WTC11 (cell line): Measurements from ENCODE around the gene BTBD9.

ENCODE experiments used
- ATF3 ChIP-seq: sonication (generic); formaldehyde crosslinking; conservative IDR thresholded peaks from 2 replicates; pipeline ENCODE4 v1.8.1; 2022; ENCODE audit warnings: mild to moderate bottlenecking, missing genetic modification reagents
- CTCF ChIP-seq: fragments of 200-600 bp; IDR thresholded peaks from 2 replicates; pipeline ENCODE4 v1.8.0; 2022; ENCODE audit warnings: antibody characterized with exemption
- ESRRA ChIP-seq: sonication (generic); formaldehyde crosslinking; IDR thresholded peaks from 2 replicates; pipeline ENCODE4 v1.8.1; 2022; ENCODE audit warnings: mild to moderate bottlenecking, missing genetic modification reagents, borderline replicate concordance
- ETV6 ChIP-seq: sonication (generic); formaldehyde crosslinking; IDR thresholded peaks from 2 replicates; pipeline ENCODE4 v1.8.1; 2022; ENCODE audit warnings: mild to moderate bottlenecking, missing genetic modification reagents
- MAX ChIP-seq: sonication (generic); formaldehyde crosslinking; IDR thresholded peaks from 2 replicates; pipeline ENCODE4 v1.8.0; 2022; ENCODE audit warnings: mild to moderate bottlenecking, missing genetic modification reagents
- NFE2L1 ChIP-seq: sonication (generic); formaldehyde crosslinking; IDR thresholded peaks from 2 replicates; pipeline ENCODE4 v1.8.1; 2023; ENCODE audit warnings: missing genetic modification reagents
- RELA ChIP-seq: sonication (generic); formaldehyde crosslinking; IDR thresholded peaks from 2 replicates; pipeline ENCODE4 v1.8.1; 2022; ENCODE audit warnings: missing genetic modification reagents, mild to moderate bottlenecking, borderline replicate concordance
- SMAD3 ChIP-seq: sonication (generic); formaldehyde crosslinking; IDR thresholded peaks from 2 replicates; pipeline ENCODE4 v1.8.0; 2022; ENCODE audit warnings: missing genetic modification reagents, mild to moderate bottlenecking, borderline replicate concordance
- SP1 ChIP-seq: sonication (generic); formaldehyde crosslinking; conservative IDR thresholded peaks from 2 replicates; pipeline ENCODE4 v1.8.1; 2022; ENCODE audit warnings: missing genetic modification reagents
- TCF7 ChIP-seq: sonication (generic); formaldehyde crosslinking; IDR thresholded peaks from 2 replicates; pipeline ENCODE4 v1.8.0; 2022; ENCODE audit warnings: mild to moderate bottlenecking, low read depth, missing genetic modification reagents, moderate library complexity
- ZNF532 ChIP-seq: fragments of 250-450 bp; sonication (Bioruptor Pico); IDR thresholded peaks from 2 replicates; pipeline ENCODE4 v1.9.0; 2021; ENCODE audit warnings: mild to moderate bottlenecking, borderline replicate concordance

- TF ChIP-seq RELA (CRISPR knock-in tag) (no peak), CTCF (no peak), ESRRA (CRISPR knock-in tag) (no peak), TCF7 (no peak), MAX (CRISPR knock-in tag) (no peak), SP1 (CRISPR knock-in tag) (no peak), SMAD3 (CRISPR knock-in tag) (no peak), NFE2L1 (CRISPR knock-in tag) (no peak), ATF3 (CRISPR knock-in tag) (no peak), ETV6 (CRISPR knock-in tag) (no peak), ZNF532 (CRISPR knock-in tag) (no peak)
These were observed 403.1 kb downstream of the BTBD9 start for GRCh38 chr6:38236631-38237030.
